ENCODE data around the gene TRIM26. TPM values are rescaled to one million over a fixed set of nuclear protein-coding genes. Genes with fewer than 3 reads are reported as not detected.
A peak's percentile ranks its signal among the peaks of the same experiment; 100 is the strongest.

Gene TRIM26
- total and polyA plus RNA-seq, 2 experiments from 2014 or later: 11.0 to 38.0 TPM

DNA sequence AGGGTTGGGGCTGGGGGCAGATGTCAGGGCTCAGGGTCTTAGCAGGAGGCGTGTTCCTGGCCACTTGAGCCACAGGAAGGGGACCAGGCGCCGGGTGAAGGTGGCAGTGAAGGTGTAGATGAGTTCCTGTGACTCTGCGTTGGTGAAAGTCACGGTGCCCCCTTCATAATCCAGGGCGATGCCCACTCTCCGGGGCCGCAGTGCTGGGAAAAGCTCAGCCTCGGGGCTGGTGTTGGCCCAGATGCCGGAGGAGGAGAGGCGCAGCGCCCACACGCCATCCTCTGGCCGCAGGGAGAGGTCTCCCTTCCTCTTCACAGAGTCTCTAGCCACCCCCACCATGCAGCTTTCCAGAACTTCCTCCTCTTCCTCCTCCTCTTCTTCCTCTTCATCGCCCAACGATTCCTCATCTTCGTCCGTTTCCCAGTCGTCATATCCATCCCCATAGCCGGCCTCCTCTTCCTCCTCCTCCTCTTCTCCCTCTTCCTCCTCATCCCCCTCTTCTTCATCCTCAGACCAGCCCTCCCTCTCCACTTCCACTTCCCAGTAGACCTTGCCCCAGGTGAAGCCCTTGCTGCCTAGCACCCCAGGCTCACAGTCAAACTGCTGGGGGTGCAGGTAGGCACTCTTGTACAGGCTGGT lies 27.2 kb downstream of the TRIM26 start:
- no peak overlapping the region for H3K4me3 ChIP-seq
- no peak overlapping the region for H2AFZ ChIP-seq
- no peak overlapping the region for H3K27ac ChIP-seq (ENCODE audit: low read depth)
- H3K36me3 Mint-ChIP-seq (ENCODE audit: low read depth): peaks cover 55% of the 10 kb centered on the region
- DNase-seq (ENCODE audit: low spot score) (no peak), ATAC-seq (peak; percentile 43; the same call in 2 of the 3 replicates)
- H3K4me2 ChIP-seq: no peak overlapping the region
- H3K4me1 Mint-ChIP-seq: no peaks in the 10 kb centered on the region
- peaks cover 8% of the 10 kb centered on the region; the same call in 1 of the 2 replicates for H3K36me3 ChIP-seq (ENCODE audit: insufficient read depth)
- H3F3A ChIP-seq (replicated peaks; ENCODE audit: low read depth): no peaks in the 10 kb centered on the region
- H3K9me3 Mint-ChIP-seq: peaks cover under 1% of the 10 kb centered on the region; the same call in 1 of the 3 replicates
- no peaks in the 10 kb centered on the region for H3K4me1 ChIP-seq (ENCODE audit: insufficient read depth)
- H3K27me3 ChIP-seq (ENCODE audit: insufficient read depth): no peaks in the 10 kb centered on the region
- no peak overlapping the region for H3K27ac Mint-ChIP-seq
- no peaks in the 10 kb centered on the region for H3K9me2 ChIP-seq (ENCODE audit: insufficient read depth)
- TF ChIP-seq NANOG (IDR thresholded peaks at IDR 0.05; ENCODE audit: borderline replicate concordance) (no peak), CTCF (conservative IDR thresholded peaks at IDR 0.05; ENCODE audit: low read depth in 2 of 2) (peak in 1 of 2 experiments; percentile 28; a peak in 2 of 4 replicates)
- H4K20me1 ChIP-seq (replicated peaks; ENCODE audit: insufficient read depth): no peaks in the 10 kb centered on the region
- H3K27me3 Mint-ChIP-seq (ENCODE audit: insufficient read depth, low read depth, poor library complexity): peaks cover 5% of the 10 kb centered on the region
- H3K4me3 Mint-ChIP-seq: no peak overlapping the region
- H3K79me2 ChIP-seq (replicated peaks; ENCODE audit: insufficient read depth): no peaks in the 10 kb centered on the region

DNA sequence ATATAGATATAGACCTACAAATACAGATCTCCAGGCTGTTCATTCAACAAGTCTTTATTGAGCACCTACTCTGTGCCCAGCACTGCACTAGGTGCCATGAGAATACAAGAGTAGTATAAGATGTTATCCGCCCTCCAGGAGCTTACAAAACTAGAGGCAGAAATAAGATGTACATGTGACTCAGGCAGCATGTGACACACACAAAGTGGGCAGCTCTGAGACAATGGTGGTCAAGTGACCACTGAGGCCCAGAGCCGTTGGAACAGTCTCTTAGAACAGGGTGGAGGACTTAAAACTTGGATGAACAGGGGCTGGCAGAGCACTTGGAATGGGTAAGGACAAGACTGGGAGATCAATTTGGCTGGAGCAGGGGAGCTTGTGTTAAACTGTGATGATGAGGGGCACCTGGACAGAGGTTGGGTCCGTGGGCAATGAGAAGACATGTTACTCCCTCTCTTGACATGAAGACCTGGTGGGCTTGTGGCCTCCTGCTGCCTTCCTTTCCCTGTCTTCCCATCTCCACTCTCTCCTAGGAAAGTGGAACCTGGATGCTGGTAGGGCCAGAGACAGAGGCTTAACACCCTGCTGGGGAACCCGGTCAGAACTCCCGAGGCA lies 28.7 kb downstream of the TRIM26 start:
- H3K79me2 ChIP-seq (replicated peaks; ENCODE audit: insufficient read depth): no peaks in the 10 kb centered on the region
- no peaks in the 10 kb centered on the region for H4K20me1 ChIP-seq (replicated peaks; ENCODE audit: insufficient read depth)
- H2AFZ ChIP-seq: no peak overlapping the region
- no peak overlapping the region for H3K4me2 ChIP-seq
- H3K27me3 ChIP-seq (ENCODE audit: insufficient read depth): no peaks in the 10 kb centered on the region
- no peaks in the 10 kb centered on the region for H3K9me2 ChIP-seq (ENCODE audit: insufficient read depth)
- H3K4me3 ChIP-seq: no peak overlapping the region
- DNase-seq (ENCODE audit: low spot score) (no peak), ATAC-seq (no peak)
- no peaks in the 10 kb centered on the region for H3K4me1 ChIP-seq (ENCODE audit: insufficient read depth)
- no peak overlapping the region for H3K27ac ChIP-seq (ENCODE audit: low read depth)
- H3F3A ChIP-seq (replicated peaks; ENCODE audit: low read depth): no peaks in the 10 kb centered on the region
- Mint-ChIP-seq H3K4me3 (no peak overlapping the region), H3K27me3 (ENCODE audit: insufficient read depth, low read depth, poor library complexity) (peaks cover 5% of the 10 kb centered on the region), H3K27ac (no peak overlapping the region), H3K36me3 (ENCODE audit: low read depth) (peaks cover 43% of the 10 kb centered on the region), H3K4me1 (no peaks in the 10 kb centered on the region), H3K9me3 (peaks cover 4% of the 10 kb centered on the region; the same call in 1 of the 3 replicates)
- H3K36me3 ChIP-seq (ENCODE audit: insufficient read depth): peaks cover 8% of the 10 kb centered on the region; the same call in 1 of the 2 replicates
- TF ChIP-seq CREB1 (CRISPR knock-in tag; IDR thresholded peaks at IDR 0.05; ENCODE audit: low read depth) (no peak), NANOG (IDR thresholded peaks at IDR 0.05; ENCODE audit: borderline replicate concordance) (no peak), ZNF331 (CRISPR knock-in tag; IDR thresholded peaks at IDR 0.05; ENCODE audit: low read depth) (no peak), ZNF114 (CRISPR knock-in tag; IDR thresholded peaks at IDR 0.05) (no peak), STAT1 (IDR thresholded peaks at IDR 0.05; ENCODE audit: unreplicated experiment) (no peak), EZH2 (IDR thresholded peaks at IDR 0.05; ENCODE audit: low read depth, unreplicated experiment) (no peak), POLR2AphosphoS5 (IDR thresholded peaks at IDR 0.05; ENCODE audit: low read depth) (no peak)
- TF ChIP-seq, protein P1, sequence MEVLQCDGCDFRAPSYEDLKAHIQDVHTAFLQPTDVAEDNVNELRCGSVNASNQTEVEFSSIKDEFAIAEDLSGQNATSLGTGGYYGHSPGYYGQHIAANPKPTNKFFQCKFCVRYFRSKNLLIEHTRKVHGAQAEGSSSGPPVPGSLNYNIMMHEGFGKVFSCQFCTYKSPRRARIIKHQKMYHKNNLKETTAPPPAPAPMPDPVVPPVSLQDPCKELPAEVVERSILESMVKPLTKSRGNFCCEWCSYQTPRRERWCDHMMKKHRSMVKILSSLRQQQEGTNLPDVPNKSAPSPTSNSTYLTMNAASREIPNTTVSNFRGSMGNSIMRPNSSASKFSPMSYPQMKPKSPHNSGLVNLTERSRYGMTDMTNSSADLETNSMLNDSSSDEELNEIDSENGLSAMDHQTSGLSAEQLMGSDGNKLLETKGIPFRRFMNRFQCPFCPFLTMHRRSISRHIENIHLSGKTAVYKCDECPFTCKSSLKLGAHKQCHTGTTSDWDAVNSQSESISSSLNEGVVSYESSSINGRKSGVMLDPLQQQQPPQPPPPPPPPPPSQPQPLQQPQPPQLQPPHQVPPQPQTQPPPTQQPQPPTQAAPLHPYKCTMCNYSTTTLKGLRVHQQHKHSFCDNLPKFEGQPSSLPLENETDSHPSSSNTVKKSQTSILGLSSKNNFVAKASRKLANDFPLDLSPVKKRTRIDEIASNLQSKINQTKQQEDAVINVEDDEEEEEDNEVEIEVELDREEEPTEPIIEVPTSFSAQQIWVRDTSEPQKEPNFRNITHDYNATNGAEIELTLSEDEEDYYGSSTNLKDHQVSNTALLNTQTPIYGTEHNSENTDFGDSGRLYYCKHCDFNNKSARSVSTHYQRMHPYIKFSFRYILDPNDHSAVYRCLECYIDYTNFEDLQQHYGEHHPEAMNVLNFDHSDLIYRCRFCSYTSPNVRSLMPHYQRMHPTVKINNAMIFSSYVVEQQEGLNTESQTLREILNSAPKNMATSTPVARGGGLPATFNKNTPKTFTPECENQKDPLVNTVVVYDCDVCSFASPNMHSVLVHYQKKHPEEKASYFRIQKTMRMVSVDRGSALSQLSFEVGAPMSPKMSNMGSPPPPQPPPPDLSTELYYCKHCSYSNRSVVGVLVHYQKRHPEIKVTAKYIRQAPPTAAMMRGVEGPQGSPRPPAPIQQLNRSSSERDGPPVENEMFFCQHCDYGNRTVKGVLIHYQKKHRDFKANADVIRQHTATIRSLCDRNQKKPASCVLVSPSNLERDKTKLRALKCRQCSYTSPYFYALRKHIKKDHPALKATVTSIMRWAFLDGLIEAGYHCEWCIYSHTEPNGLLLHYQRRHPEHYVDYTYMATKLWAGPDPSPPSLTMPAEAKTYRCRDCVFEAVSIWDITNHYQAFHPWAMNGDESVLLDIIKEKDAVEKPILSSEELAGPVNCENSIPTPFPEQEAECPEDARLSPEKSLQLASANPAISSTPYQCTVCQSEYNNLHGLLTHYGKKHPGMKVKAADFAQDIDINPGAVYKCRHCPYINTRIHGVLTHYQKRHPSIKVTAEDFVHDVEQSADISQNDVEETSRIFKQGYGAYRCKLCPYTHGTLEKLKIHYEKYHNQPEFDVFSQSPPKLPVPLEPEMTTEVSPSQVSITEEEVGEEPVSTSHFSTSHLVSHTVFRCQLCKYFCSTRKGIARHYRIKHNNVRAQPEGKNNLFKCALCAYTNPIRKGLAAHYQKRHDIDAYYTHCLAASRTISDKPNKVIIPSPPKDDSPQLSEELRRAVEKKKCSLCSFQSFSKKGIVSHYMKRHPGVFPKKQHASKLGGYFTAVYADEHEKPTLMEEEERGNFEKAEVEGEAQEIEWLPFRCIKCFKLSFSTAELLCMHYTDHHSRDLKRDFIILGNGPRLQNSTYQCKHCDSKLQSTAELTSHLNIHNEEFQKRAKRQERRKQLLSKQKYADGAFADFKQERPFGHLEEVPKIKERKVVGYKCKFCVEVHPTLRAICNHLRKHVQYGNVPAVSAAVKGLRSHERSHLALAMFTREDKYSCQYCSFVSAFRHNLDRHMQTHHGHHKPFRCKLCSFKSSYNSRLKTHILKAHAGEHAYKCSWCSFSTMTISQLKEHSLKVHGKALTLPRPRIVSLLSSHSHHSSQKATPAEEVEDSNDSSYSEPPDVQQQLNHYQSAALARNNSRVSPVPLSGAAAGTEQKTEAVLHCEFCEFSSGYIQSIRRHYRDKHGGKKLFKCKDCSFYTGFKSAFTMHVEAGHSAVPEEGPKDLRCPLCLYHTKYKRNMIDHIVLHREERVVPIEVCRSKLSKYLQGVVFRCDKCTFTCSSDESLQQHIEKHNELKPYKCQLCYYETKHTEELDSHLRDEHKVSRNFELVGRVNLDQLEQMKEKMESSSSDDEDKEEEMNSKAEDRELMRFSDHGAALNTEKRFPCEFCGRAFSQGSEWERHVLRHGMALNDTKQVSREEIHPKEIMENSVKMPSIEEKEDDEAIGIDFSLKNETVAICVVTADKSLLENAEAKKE (CRISPR knock-in tag; IDR thresholded peaks at IDR 0.05): no peak
- TF ChIP-seq, protein P2, sequence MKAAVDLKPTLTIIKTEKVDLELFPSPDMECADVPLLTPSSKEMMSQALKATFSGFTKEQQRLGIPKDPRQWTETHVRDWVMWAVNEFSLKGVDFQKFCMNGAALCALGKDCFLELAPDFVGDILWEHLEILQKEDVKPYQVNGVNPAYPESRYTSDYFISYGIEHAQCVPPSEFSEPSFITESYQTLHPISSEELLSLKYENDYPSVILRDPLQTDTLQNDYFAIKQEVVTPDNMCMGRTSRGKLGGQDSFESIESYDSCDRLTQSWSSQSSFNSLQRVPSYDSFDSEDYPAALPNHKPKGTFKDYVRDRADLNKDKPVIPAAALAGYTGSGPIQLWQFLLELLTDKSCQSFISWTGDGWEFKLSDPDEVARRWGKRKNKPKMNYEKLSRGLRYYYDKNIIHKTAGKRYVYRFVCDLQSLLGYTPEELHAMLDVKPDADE (IDR thresholded peaks at IDR 0.05): no peak

Data from GM23338 (cell line).